COLO668 (cell line): ENCODE measurements around the gene FAAP100.

Experiments used
- DNase-seq: peaks from one replicate; lab custom pipeline; 2025; ENCODE audit not compliant: unreplicated experiment; lab: John Stamatoyannopoulos, UW

FAAP100 gene

DNA sequence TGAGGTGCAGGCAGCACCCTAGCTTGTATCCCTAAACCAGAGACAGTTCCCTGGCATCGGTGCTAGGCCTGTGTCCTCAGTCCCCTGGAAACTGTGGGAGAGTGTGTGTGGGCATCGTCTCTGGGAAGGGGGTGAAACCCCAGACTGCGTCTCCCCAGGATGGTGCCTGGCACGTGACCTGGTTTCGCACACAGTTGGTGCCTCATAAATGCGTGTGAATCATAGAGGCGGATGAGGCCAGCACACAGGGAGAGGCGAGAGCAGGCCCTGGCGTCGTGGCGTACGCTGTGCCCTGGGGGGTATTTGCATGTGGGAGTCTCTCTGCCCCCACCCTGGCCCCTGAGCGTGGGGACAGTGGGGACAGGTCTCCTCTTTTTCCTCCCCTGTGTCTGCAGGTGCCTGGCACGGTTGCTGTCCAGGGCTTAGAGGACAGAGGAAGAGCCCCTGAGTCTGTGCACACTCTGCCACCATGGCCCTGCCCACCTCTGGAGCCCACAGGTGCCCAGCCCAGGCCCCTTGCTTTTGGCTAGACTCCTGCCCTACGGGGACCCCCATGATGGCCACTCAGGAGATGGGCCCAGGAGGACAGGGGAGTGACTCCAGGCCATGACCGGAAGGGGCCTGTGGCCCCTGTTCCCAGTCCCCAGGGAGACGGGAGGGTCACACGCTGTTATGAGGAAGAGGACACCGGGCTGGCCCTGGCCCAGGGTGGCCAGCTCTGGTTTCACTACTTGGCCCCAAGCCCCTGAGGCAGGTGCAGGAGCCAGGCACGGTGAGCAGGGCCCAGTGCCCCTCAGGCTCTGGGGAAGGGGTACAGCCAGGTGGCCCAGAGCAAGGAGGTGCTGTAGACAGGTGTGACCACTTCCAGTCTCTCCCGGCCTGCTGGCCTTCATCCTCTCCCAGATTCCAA is 25.2 kb downstream of the FAAP100 start:
- peak; percentile 24 for DNase-seq

DNA sequence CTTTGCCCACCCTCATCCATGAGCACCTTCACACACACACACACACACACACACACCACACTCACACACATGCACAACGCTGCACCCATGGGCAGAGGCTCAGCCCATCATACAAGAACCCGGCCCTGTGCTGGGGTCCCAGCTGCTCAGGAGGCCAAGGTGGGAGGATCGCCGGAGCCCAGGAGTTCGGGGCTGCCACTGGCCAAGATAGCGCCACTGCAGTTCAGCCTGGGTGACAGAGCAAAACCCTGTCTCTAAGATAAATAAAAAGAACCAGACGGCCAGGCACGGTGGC is 27.3 kb downstream of the FAAP100 start:
- no peak for DNase-seq

GRCh38 chr17:81524039-81524864 is 27.9 kb downstream of the FAAP100 start:
- no peak for DNase-seq

DNA sequence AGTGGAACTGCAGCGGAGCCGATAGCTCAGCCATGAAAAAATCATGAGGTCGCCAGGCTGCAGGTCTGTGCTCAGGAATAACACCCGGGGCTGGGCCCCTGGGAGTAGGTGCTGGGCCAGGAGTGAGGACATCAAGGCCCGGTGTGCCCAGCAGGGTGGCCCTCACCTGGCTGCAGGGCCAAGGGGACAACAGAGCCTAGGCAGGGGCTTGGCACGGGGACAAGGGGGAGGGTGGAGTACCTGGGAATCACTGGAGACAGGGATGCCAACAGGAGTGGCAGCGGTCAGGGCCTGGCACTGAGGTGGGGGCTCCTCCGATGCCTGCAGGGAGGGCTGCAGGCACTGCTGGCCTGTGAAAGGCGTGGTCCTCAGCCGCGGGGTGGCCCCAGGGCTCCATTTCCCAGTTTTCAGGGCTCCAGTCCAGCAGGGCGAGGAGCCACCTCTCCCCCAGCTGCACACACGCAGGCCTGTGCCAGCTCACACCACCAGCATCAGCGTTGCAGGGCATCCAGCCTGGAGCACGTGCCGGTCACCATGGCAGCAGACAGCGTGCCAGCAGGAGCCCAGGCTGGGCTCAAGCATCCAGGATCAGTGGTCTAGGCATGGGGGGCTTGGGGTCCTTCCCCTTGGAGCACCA is 28.6 kb downstream of the FAAP100 start:
- DNase-seq = peak; percentile 42

DNA sequence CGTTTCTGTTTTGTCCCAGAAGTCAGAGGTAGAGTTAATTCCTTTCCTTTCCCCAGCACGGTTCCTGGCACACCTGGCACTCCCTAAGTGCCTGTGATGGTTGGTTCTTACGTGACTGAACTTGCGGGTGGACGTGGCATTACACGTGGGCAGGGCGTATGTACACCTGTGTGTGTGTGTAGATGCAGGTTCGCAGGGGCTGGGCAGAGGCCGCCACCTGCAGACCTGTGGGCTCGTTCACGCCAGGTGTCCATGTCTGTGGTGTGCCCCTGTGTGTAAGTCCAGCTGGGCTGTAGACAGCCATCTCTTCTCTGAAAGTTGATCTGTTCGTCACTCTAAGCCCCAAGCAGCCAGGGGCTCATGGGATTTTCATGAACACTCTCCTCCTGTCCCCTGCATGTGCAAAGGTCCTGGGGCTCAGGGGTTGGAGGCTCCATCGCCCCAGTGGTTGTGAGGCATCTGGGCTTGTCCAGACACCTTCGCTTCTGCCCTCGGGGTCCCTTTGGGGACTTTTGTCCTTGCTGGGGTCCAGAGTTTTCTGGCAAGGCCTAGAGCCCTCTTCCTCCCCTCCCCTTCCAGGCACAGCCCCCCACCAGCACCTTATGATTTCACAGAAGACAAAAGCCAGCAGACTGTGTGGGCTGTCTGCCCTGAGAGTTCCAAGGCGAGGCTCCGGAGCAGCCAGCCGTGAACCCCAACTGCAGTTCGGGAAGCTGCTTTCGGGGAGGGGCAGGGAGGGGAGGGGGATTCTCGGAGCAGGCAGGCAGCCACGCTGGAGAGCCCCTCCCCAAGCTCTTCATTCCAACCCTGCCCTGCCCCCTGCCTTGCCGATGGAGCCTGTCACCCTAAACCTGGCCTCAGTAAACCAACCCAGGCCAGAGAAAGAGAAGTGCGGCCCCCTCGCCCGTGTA is 29.4 kb downstream of the FAAP100 start:
- no peak for DNase-seq

- DNase-seq = no peak
Measured at GRCh38 chr17:81520021-81520901, 31.9 kb downstream of the FAAP100 start.

DNA sequence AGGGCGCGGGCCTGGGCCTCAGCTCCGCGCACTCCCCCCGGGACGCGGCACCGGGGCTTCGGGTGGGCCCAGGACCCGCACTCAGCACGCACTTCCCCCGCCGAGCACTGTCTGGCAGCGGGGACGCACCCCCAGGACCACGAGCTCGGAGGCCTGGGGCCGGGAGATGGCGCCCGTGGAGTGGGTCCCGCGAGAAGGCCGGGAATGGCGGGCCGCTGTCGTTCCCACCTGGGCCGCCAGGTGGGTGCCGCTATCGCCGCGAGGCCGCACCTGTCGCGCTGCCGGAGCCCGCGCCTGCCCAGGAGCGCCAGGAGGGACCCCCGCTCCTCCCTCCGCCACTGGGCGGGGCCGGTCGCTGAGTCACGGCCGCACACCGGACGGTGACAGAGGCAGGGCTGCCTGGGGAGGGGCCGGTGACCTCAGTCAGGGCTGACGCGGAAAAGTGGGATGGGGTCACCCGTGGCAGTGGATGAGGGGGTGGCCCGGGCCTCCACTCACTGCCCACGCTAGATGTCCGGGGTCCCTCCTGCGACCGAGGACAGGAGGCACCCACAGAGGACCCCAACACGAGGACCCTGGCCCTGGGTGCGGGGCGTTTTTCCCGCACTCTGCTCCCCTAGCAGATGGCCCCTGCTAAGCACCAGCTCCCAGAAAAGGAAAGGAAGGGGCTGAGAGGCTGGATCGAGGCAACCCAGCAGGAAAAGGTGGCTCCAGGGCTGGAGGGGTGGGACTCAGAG is 32.7 kb downstream of the FAAP100 start:
- peak; percentile 86 for DNase-seq

GRCh38 chr17:81518785-81519283 is 33.3 kb downstream of the FAAP100 start:
- DNase-seq = peak; percentile 61

GRCh38 chr17:81518113-81518784 is 33.9 kb downstream of the FAAP100 start:
- DNase-seq = peak; percentile 55

DNA sequence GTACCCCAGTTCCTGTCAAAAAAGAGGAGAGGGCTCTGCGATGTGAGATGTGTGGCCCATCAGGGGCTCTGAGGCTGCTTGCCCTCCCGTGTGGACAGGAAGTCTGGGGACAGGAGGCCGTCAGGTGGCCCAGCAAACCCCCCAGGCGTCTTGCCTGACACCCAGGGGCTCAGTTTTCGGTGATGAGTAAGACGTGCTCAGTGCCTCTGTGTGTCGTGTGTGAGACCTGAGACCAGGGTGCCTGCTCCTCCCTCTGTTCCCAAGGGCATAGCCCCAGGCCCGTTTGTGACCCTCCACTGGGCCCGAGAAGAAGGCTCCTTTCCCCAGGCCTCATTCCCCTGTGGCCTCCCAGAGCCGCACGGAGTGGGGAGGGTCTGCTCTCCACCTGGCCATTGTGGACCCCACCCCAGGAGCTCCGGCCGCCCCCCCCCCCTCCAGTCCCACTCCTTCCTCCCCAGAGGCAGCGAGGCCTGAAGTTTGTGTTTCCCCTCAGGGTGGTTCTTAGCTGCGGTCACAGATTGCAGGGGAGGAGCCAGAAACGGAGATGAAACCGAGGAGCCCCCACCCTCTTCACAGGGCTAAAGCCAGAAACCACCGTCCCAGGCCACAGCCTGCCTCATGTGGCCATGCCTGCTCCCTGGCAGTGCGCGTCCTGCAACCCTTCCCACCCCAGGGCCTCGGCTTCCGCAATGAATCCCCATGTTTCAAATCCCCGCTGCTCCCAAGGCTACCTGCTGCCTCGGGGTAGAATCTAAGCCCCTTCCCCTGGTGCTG is 34.6 kb downstream of the FAAP100 start:
- DNase-seq = peak; percentile 21

GRCh38 chr17:81517009-81517338 is 35.2 kb downstream of the FAAP100 start:
- DNase-seq = no peak

DNA sequence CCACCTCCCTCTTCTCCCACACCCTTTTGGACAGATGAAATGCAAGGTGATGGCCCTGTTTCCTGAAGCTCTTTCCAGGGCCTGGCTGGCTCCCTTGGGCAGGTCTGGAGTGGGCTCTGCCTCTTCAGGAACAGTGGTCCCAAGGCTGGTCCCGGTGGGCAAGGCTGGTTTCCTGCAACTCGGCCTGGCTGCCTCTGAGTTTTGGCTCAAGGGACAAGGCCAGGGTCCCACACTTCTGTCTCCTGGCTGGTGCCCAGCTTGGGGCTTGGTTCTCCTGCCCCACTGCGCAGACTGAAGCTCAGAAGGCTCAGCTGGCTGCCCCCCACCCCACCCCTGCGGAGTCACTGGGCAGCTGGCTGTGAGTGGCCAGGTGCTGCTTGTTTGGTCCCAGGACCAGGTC is 35.7 kb downstream of the FAAP100 start:
- no peak for DNase-seq

DNA sequence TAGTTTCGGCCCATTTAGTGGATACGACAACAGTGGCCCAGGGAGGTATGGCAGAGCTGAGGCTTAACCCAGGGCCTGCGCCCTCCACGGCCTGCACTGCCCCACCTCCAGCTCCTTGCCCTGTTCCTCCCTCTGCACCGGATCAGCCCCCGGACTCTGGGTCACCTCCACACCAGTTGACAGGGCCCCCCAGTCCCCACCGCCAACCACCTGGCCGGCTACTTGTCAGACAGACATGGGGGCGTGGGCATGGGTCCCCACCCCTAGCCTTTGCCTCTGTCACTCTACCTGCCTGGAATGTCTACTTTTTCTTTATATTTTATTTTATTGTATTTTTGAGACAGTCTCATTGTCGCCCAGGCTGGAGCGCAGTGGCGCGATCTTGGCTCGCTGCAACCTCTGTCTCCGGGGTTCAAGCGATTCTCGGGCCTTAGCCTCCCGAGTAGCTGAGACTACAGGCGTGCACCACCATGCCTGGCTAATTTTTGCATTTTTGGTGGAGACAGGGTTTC is 36.6 kb downstream of the FAAP100 start:
- no peak for DNase-seq

GRCh38 chr17:81514739-81515529 is 37.2 kb downstream of the FAAP100 start:
- DNase-seq = peak; percentile 81

GRCh38 chr17:81514489-81514738 is 37.7 kb downstream of the FAAP100 start:
- no peak for DNase-seq

GRCh38 chr17:81513753-81514488 is 38.2 kb downstream of the FAAP100 start:
- DNase-seq = peak; percentile 73
